H1 (cell line): ENCODE measurements around the gene RFC3. TPM values are rescaled to one million over a fixed set of nuclear protein-coding genes. Genes with fewer than 3 reads are reported as not detected.

Experiments
- CTCF ChIA-PET: fragments of 300-600 bp; sonication (Branson Sonifier 250); formaldehyde crosslinking; loops from one replicate; lab custom pipeline; 2021; ENCODE audit not compliant: partially characterized antibody; lab: Charles Lee
- POLR2A ChIA-PET: fragments of 300-600 bp; sonication (Branson Sonifier 250); formaldehyde crosslinking; loops from one replicate; lab custom pipeline; 2021; ENCODE audit warnings: inconsistent platforms; ENCODE audit not compliant: partially characterized antibody; lab: Charles Lee
- DNase-seq, 2 experiments: peaks; one replicate each; pipeline versions ENCODE4 v3.0.0 to v3.0.0-alpha.2; 2010 to 2022; ENCODE audit warnings: low spot score in 2 of 2, low read depth in 1 of 2, mixed read lengths in 1 of 2
- FAIRE-seq: peaks from 2 replicates; lab custom pipeline; 2011; peaks lifted over from hg19 to GRCh38; lab: Jason Lieb, UNC
- H2AFZ ChIP-seq: 2 replicates; pipeline ENCODE4 v1.8.1; 2012; ENCODE audit warnings: low read length, inconsistent platforms
- H2AK5ac ChIP-seq: 2 replicates; pipeline ENCODE4 v1.6.1; 2013; ENCODE audit warnings: low read depth, low read length
- H2BK120ac ChIP-seq: replicated peaks from 2 replicates; pipeline ENCODE3; 2013; ENCODE audit warnings: low read depth, low read length, inconsistent platforms
- H2BK12ac ChIP-seq: 2 replicates; pipeline ENCODE4 v1.6.1; 2013; ENCODE audit warnings: low read depth, low read length
- H2BK15ac ChIP-seq: 2 replicates; pipeline ENCODE4 v1.6.1; 2013; ENCODE audit warnings: low read length
- H2BK20ac ChIP-seq: 2 replicates; pipeline ENCODE4 v1.6.1; 2013; ENCODE audit warnings: low read length
- H2BK5ac ChIP-seq: 2 replicates; pipeline ENCODE4 v1.6.1; 2013; ENCODE audit warnings: low read depth, low read length
- H3K14ac ChIP-seq: 2 replicates; pipeline ENCODE4 v1.6.1; 2013; ENCODE audit warnings: inconsistent platforms; ENCODE audit not compliant: insufficient read length
- H3K18ac ChIP-seq: 2 replicates; pipeline ENCODE4 v1.6.1; 2013; ENCODE audit warnings: low read length; ENCODE audit errors: extremely low read depth
- H3K23ac ChIP-seq: 2 replicates; pipeline ENCODE4 v1.6.1; 2013; ENCODE audit warnings: inconsistent platforms; ENCODE audit not compliant: insufficient read length
- H3K23me2 ChIP-seq: 2 replicates; pipeline ENCODE4 v1.6.1; 2013; ENCODE audit warnings: low read depth, low read length
- H3K27ac ChIP-seq: 2 replicates; pipeline ENCODE4 v1.6.1; 2011; ENCODE audit warnings: low read depth, low read length, inconsistent platforms
- H3K27me3 ChIP-seq, 4 experiments: replicated peaks in 1 of 4; 1 replicate in 1 of 4; 2 replicates in 3 of 4; pipeline versions ENCODE4 v1.6.1 to v1.8.1; 2011 to 2013; ENCODE audit warnings: low read length in 3 of 4, mild to moderate bottlenecking in 3 of 4, inconsistent platforms in 2 of 4, mixed read lengths in 2 of 4, moderate library complexity in 1 of 4; ENCODE audit not compliant: control insufficient read depth in 3 of 4, insufficient read depth in 3 of 4; ENCODE audit errors: extremely low read depth in 1 of 4
- H3K36me3 ChIP-seq, 4 experiments: 2 replicates each; pipeline versions ENCODE4 v1.6.1 to v1.8.1; 2011 to 2013; ENCODE audit warnings: mild to moderate bottlenecking in 4 of 4, low read length in 3 of 4, moderate library complexity in 2 of 4, control low read depth in 1 of 4, inconsistent platforms in 1 of 4; ENCODE audit not compliant: insufficient read depth in 4 of 4, control insufficient read depth in 2 of 4
- H3K4ac ChIP-seq: replicated peaks from 2 replicates; pipeline ENCODE3; 2013; ENCODE audit warnings: low read length, low read depth, mixed read lengths, inconsistent platforms; ENCODE audit not compliant: insufficient read length
- H3K4me1 ChIP-seq, 4 experiments: replicated peaks in 1 of 4; 1 replicate in 1 of 4; 2 replicates in 3 of 4; pipeline versions ENCODE4 v1.6.1 to v1.8.1; 2011 to 2013; ENCODE audit warnings: low read length in 3 of 4, inconsistent platforms in 2 of 4, mixed read lengths in 1 of 4; ENCODE audit not compliant: insufficient read depth in 4 of 4, control insufficient read depth in 3 of 4
- H3K4me2 ChIP-seq, 2 experiments: 2 replicates each; pipeline versions ENCODE4 v1.6.1 to v1.8.1; 2011 to 2013; ENCODE audit warnings: low read depth in 2 of 2, low read length in 2 of 2, control low read depth in 1 of 2, inconsistent platforms in 1 of 2, mild to moderate bottlenecking in 1 of 2; ENCODE audit not compliant: insufficient read depth in 1 of 2
- H3K4me3 ChIP-seq, 4 experiments: fragments of 200-600, 300-600 bp in 1 of 4; sonication (generic), shearing (Covaris generic), sonication (Bioruptor Twin) in 1 of 4; 2 replicates each; pipeline versions ENCODE4 v1.5.1 to v1.8.1; 2011 to 2016; ENCODE audit warnings: low read length in 4 of 4, low read depth in 3 of 4, control low read depth in 2 of 4, inconsistent platforms in 2 of 4, mild to moderate bottlenecking in 2 of 4, mixed read lengths in 1 of 4, moderate library complexity in 1 of 4; ENCODE audit not compliant: insufficient read depth in 2 of 4; ENCODE audit errors: extremely low read depth in 1 of 4
- H3K56ac ChIP-seq: replicated peaks from 2 replicates; pipeline ENCODE3; 2013; ENCODE audit warnings: low read depth, mild to moderate bottlenecking, mixed read lengths, low read length, inconsistent platforms; ENCODE audit not compliant: insufficient read length
- H3K79me1 ChIP-seq: 2 replicates; pipeline ENCODE4 v1.6.1; 2013; ENCODE audit warnings: low read depth, low read length, control low read depth
- H3K79me2 ChIP-seq, 2 experiments: 2 replicates each; pipeline versions ENCODE4 v1.6.1 to v1.8.1; 2012 to 2013; ENCODE audit warnings: low read length in 2 of 2, mild to moderate bottlenecking in 2 of 2, inconsistent platforms in 1 of 2; ENCODE audit not compliant: insufficient read depth in 2 of 2, control insufficient read depth in 1 of 2
- H3K9ac ChIP-seq, 4 experiments: replicated peaks in 1 of 4; 1 replicate in 1 of 4; 2 replicates in 3 of 4; pipeline versions ENCODE4 v1.6.1 to v1.8.1; 2011 to 2013; ENCODE audit warnings: low read depth in 3 of 4, low read length in 3 of 4, control low read depth in 2 of 4, mild to moderate bottlenecking in 2 of 4, moderate library complexity in 2 of 4, inconsistent platforms in 1 of 4; ENCODE audit errors: extremely low read depth in 1 of 4
- H3K9me3 ChIP-seq, 2 experiments: 2 replicates each; pipeline versions ENCODE4 v1.6.1 to v1.8.1; 2012 to 2013; ENCODE audit warnings: mild to moderate bottlenecking in 2 of 2, moderate library complexity in 2 of 2, control low read depth in 1 of 2, inconsistent platforms in 1 of 2, low read depth in 1 of 2, low read length in 1 of 2, mixed read lengths in 1 of 2; ENCODE audit not compliant: insufficient read depth in 2 of 2
- H4K20me1 ChIP-seq, 2 experiments: replicated peaks in 1 of 2; 2 replicates each; pipeline versions ENCODE3 to v1.8.1; 2011 to 2013; ENCODE audit warnings: inconsistent platforms in 2 of 2, low read length in 2 of 2, mild to moderate bottlenecking in 1 of 2; ENCODE audit not compliant: insufficient read depth in 2 of 2, control insufficient read depth in 1 of 2
- H4K5ac ChIP-seq: 2 replicates; pipeline ENCODE4 v1.6.1; 2013; ENCODE audit warnings: low read length, low read depth, mixed read lengths, inconsistent platforms; ENCODE audit not compliant: insufficient read length
- H4K8ac ChIP-seq: 2 replicates; pipeline ENCODE4 v1.8.0; 2013; ENCODE audit warnings: mild to moderate bottlenecking, moderate library complexity, low read length, inconsistent platforms; ENCODE audit not compliant: insufficient read depth; ENCODE audit errors: extremely low read depth
- H4K91ac ChIP-seq: replicated peaks from 2 replicates; pipeline ENCODE3; 2013; ENCODE audit warnings: low read length, mixed read lengths, inconsistent platforms; ENCODE audit not compliant: insufficient read length
- BRCA1 ChIP-seq: IDR thresholded peaks from 2 replicates; pipeline ENCODE4 v1.6.1; 2012; ENCODE audit warnings: low read depth, low read length, improper control_type of control experiment
- EP300 ChIP-seq, 2 experiments: IDR thresholded peaks; 1 replicate in 1 of 2; 2 replicates in 1 of 2; pipeline ENCODE4 v1.6.1; 2011 to 2012; ENCODE audit warnings: low read depth in 2 of 2, low read length in 2 of 2, mild to moderate bottlenecking in 2 of 2, borderline replicate concordance in 1 of 2, inconsistent platforms in 1 of 2, moderate library complexity in 1 of 2
- RXRA ChIP-seq: IDR thresholded peaks from 2 replicates; pipeline ENCODE4 v1.6.1; 2011; ENCODE audit warnings: low read depth, mild to moderate bottlenecking, low read length, moderate library complexity; ENCODE audit not compliant: insufficient read depth
- WGBS, 2 experiments: shearing (Covaris generic) in 1 of 2; methylation state at CpG; one replicate each; pipeline versions ENCODE4 v1.1.6 to v1.1.7; 2013 to 2015; ENCODE audit warnings: low lambda C conversion rate in 2 of 2, mixed read lengths in 2 of 2, inconsistent platforms in 1 of 2, low coverage in 1 of 2, missing lambda C conversion rate in 1 of 2; ENCODE audit not compliant: insufficient replicate concordance in 2 of 2, insufficient coverage in 1 of 2, insufficient read length in 1 of 2; ENCODE audit errors: extremely low coverage in 1 of 2, missing lambda C conversion rate in 1 of 2; 5-methylcytosine and 5-hydroxymethylcytosine counted together
- polyA plus RNA-seq, 7 experiments: library from polyadenylated mRNA; depleted of rRNA in 3 of 7; stranded (reverse) in 5 of 7; unstranded in 2 of 7; fragments of >200 nt in 5 of 7; fragments of 200-250 nt in 2 of 7; gene quantifications; 1 replicate in 5 of 7; 2 replicates in 1 of 7; 4 replicates in 1 of 7; pipeline versions ENCODE4 v1.2.1 to v1.2.3, GENCODE V29; 2011 to 2013; ENCODE audit warnings: missing spikeins in 2 of 7, mixed read lengths in 2 of 7
- total RNA-seq: library from RNA; stranded (reverse); fragmentation: NEBNext Ultra II Directional; extraction: Animal tissue kit (Norgen Biotek cat#: 25700); gene quantifications from 2 replicates; pipeline ENCODE4 v1.2.1, GENCODE V29; 2021
- TF ChIP-seq, protein P1 (sequence below): IDR thresholded peaks from 2 replicates; pipeline ENCODE4 v1.6.1; 2011; ENCODE audit warnings: low read depth, mild to moderate bottlenecking, low read length; ENCODE audit not compliant: insufficient read depth

The RFC3 gene
- total and polyA plus RNA-seq, 2 of the 8 experiments (the other 6 are each of a cell fraction or from before 2014, with no cell fraction given): 26.4 to 45.6 TPM

- DNase-seq: no peak
- no peak overlapping the region for H2BK20ac ChIP-seq
- H4K8ac ChIP-seq: no peak overlapping the region
- H3K79me2 ChIP-seq: no peaks in the 10 kb centered on the region
- H2BK5ac ChIP-seq: no peak overlapping the region
- no peak overlapping the region for H2BK120ac ChIP-seq
- no peaks in the 10 kb centered on the region for H4K20me1 ChIP-seq
- H4K5ac ChIP-seq: no peak overlapping the region
- no peaks in the 10 kb centered on the region for H3K27me3 ChIP-seq
- no peak overlapping the region for H2BK12ac ChIP-seq
- H3K18ac ChIP-seq: no peak overlapping the region
- H3K4me2 ChIP-seq: no peak overlapping the region
- no peaks in the 10 kb centered on the region for H3K9me3 ChIP-seq
- no peaks in the 10 kb centered on the region for H3K23me2 ChIP-seq
- CTCF ChIA-PET: interaction anchor here (1.5 kb wide), 1 partner anchor 18 kb away, joined by 4 read pairs; no protein-coding TSS in a partner anchor
- WGBS, 2 experiments: 93% methylated on average over 7 of the region's 7 CpGs; no CpG with 5 or more reads in 1 of the 2 experiments
- H3K4ac ChIP-seq: no peak overlapping the region
- H3K79me1 ChIP-seq: no peaks in the 10 kb centered on the region
- no peak overlapping the region for H4K91ac ChIP-seq
- no peak overlapping the region for H3K9ac ChIP-seq
- no peak overlapping the region for H3K56ac ChIP-seq
- no peak overlapping the region for H2AFZ ChIP-seq
- POLR2A ChIA-PET: no interaction called here
- H3K14ac ChIP-seq: no peak overlapping the region
- no peak overlapping the region for H3K4me3 ChIP-seq
- no peak overlapping the region for H2BK15ac ChIP-seq
- H3K23ac ChIP-seq: no peak overlapping the region
- H2AK5ac ChIP-seq: no peak overlapping the region
- no peaks in the 10 kb centered on the region for H3K4me1 ChIP-seq
- FAIRE-seq: no peak
- no peak overlapping the region for H3K27ac ChIP-seq
- H3K36me3 ChIP-seq: peaks cover 0 to 3% (median 0%) of the 10 kb centered on the region in 4 experiments; a peak in 2 of 8 replicates
- TF ChIP-seq RXRA: no peak
- TF ChIP-seq, protein P1, sequence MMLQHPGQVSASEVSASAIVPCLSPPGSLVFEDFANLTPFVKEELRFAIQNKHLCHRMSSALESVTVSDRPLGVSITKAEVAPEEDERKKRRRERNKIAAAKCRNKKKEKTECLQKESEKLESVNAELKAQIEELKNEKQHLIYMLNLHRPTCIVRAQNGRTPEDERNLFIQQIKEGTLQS: no peak
- TF ChIP-seq BRCA1: no peak
- no peak for TF ChIP-seq EP300 (IDR thresholded peaks at IDR 0.05; ENCODE audit: borderline replicate concordance in 1 of 2, low read depth in 2 of 2, low read length in 2 of 2)
Measured at GRCh38 chr13:33871207-33872004, 53.5 kb downstream of the RFC3 start.
